ENCODE measurements around the gene LAMC2.
A peak's percentile ranks its signal among the peaks of the same experiment; 100 is the strongest.
"Not testable (repeated sequence)": the region's sequence is repeated elsewhere in the genome, so short reads cannot be mapped to it uniquely, and the experiment has no call there.

LAMC2 gene

GRCh38 chr1:183263886-183264602 is 78.0 kb downstream of the LAMC2 start:
- DNase-seq (ENCODE audit: low read depth) = no peak

- peak; percentile 97 for DNase-seq (ENCODE audit: low read depth)
Observed at GRCh38 chr1:183267646-183268431, 81.8 kb downstream of the LAMC2 start.

GRCh38 chr1:183270541-183271141 is 84.6 kb downstream of the LAMC2 start:
- DNase-seq (ENCODE audit: low read depth) = peak; percentile 99

GRCh38 chr1:183272390-183272848 is 86.4 kb downstream of the LAMC2 start:
- peak; percentile 100 for DNase-seq (ENCODE audit: low read depth)

- peak; percentile 69 for DNase-seq (ENCODE audit: low read depth)
Observed at GRCh38 chr1:183273300-183273699, 87.2 kb downstream of the LAMC2 start.

GRCh38 chr1:183273984-183274383 is 87.9 kb downstream of the LAMC2 start:
- DNase-seq (ENCODE audit: low read depth) = not testable (repeated sequence)

GRCh38 chr1:183274836-183275235 is 88.8 kb downstream of the LAMC2 start:
- DNase-seq (ENCODE audit: low read depth) = no peak

- no peak for DNase-seq (ENCODE audit: low read depth)
Observed at GRCh38 chr1:183275322-183275721, 89.3 kb downstream of the LAMC2 start.

- DNase-seq (ENCODE audit: low read depth) = peak; percentile 85
Observed at GRCh38 chr1:183276386-183277080, 90.5 kb downstream of the LAMC2 start.

- peak; percentile 90 for DNase-seq (ENCODE audit: low read depth)
Observed at GRCh38 chr1:183277821-183278738, 92.0 kb downstream of the LAMC2 start.

GRCh38 chr1:183278739-183279591 is 92.9 kb downstream of the LAMC2 start:
- peak; percentile 98 for DNase-seq (ENCODE audit: low read depth)

GRCh38 chr1:183279835-183280234 is 93.8 kb downstream of the LAMC2 start:
- peak; percentile 96 for DNase-seq (ENCODE audit: low read depth)

GRCh38 chr1:183281039-183281438 is 95.0 kb downstream of the LAMC2 start:
- peak; percentile 83 for DNase-seq (ENCODE audit: low read depth)

GRCh38 chr1:183281553-183282091 is 95.6 kb downstream of the LAMC2 start:
- DNase-seq (ENCODE audit: low read depth) = peak; percentile 95

- DNase-seq (ENCODE audit: low read depth) = no peak
Observed at GRCh38 chr1:183282101-183282855, 96.2 kb downstream of the LAMC2 start.

- DNase-seq (ENCODE audit: low read depth) = no peak
Observed at GRCh38 chr1:183283286-183283685, 97.2 kb downstream of the LAMC2 start.

- DNase-seq (ENCODE audit: low read depth) = no peak
Observed at GRCh38 chr1:183284086-183284485, 98.0 kb downstream of the LAMC2 start.

GRCh38 chr1:183285256-183285655 is 99.2 kb downstream of the LAMC2 start:
- DNase-seq (ENCODE audit: low read depth) = no peak

GRCh38 chr1:183285746-183286145 is 99.7 kb downstream of the LAMC2 start:
- DNase-seq (ENCODE audit: low read depth) = peak; percentile 33

Measured in EH (cell line).